CD4-positive, alpha-beta T cell treated with Interferon alpha-2 for 1 hour (primary cell): ENCODE measurements around the gene TPR.

Source experiments
- DNase-seq, 2 donors: peaks; one replicate each; pipeline ENCODE4 v3.0.0-alpha.2; 2020 to 2022

TPR gene

DNA sequence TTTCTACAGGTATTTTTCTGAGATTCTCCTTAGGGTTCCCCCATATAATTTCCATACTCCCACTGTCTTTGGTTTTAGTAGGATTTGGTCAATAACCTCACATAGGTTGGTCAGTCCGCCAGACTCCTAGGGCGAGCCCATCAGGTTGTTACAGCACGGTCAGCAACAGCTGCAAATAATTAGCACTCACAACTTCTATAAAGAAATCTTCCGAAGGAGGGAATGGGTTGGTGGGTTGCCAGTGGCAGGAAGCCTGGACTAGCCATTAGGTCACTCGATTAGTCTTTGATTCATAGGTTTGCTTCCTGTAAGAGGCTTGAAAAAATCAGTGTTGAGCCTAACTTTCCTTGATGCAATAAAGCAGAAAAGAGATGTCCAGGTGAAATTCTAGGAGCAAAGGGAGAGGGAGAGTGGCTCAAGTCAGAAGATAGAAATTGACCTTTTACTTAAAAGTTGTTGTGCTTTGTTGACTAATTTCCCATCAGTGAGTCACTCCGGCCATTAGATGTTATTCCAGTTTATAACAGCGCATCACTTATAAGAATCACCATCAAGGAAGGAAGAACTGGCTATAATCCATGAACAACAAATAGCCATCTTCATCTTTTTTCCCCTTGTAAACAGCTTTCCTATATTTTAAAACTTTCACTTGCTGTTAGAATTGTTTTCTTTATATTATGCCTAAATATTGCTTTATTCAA lies 88.3 kb downstream of the TPR start:
- no peak for DNase-seq

- no peak for DNase-seq
These were observed 91.7 kb downstream of the TPR start for GRCh38 chr1:186283374-186283773.

DNA sequence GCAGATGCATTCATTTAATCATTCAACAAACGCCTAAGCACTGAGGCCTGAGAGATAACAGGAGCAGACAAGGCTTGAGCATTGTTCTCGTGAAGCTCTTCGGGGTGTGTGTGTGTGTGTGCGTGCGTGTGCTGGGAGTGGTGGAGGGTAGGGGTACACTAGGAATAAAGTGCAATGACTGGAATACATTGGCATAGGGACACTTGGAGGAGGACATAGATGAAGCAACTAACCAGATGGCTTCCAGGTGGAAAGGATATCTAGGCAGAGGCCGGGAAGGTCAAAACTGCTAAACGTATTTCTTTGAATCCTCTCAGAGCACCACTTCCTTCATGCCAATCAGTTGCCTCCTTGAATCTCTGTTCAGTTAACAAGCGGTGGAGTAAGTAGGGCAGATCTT lies 92.6 kb downstream of the TPR start:
- DNase-seq: no peak

DNA sequence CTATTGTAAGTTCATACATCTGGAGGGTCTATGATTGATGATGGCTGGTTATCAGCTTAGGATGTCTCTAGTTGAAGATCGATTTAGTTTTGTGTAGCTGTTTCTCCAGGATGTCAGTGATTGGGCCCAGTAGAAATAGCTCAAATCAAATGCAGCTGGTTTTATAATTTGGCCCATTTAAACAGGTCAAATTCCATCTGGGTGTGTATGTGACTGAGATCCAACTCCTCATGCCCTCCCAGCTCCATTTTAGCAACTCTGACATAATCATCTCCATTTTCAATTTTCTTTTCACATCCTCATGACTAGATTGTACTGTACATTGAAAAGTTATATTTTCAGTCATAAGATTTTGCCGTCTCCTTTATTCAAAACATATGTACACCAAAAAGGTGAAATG lies 99.2 kb downstream of the TPR start:
- no peak for DNase-seq

- peak in 1 of 2 donors; percentile 24 for DNase-seq
These were observed 102.6 kb downstream of the TPR start for GRCh38 chr1:186272486-186272885.

- DNase-seq: no peak
These were observed 104.0 kb downstream of the TPR start for GRCh38 chr1:186271032-186271431.
